Right renal cortex interstitium (tissue), 3 donors: ENCODE data around the gene FAM13A. TPM values are rescaled to one million over a fixed set of nuclear protein-coding genes. Genes with fewer than 3 reads are reported as not detected.

ENCODE experiments used
- DNase-seq, 3 donors: peaks; one replicate each; pipeline ENCODE4 v3.0.0-alpha.2; 2013; ENCODE audit warnings: low read depth in 3 of 3, low spot score in 2 of 3
- polyA plus RNA-seq, 3 donors: library from polyadenylated mRNA; unstranded; fragments of 120-200 nt; gene quantifications; one replicate each; pipeline ENCODE4 v1.2.1, GENCODE V29; 2013; ENCODE audit not compliant: insufficient read length in 3 of 3

FAM13A gene
- polyA plus RNA-seq, 3 donors: 30.6 to 31.9 (median 31.6) TPM

DNA sequence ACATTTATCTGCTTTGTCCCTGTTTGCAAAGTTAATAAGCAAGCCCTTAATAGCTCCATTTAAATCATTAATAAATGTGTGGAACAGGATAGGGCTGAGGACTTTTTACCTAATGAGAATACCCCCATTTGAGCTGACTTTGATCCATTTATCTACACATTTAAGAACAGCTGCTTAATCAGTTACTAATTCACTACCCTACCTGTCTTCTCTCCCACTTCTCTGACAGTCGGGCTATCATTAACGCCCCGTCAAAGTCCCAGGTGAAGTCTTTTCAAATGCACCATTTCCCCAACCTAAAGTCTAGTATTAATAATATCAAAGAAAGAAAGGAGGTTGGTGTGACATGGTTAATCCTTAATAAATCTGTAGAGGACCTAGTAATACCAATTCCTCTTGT, 302.2 kb downstream of the FAM13A start:
- no peak for DNase-seq

- DNase-seq: no peak
Measured at GRCh38 chr4:88753658-88754571, 303.1 kb downstream of the FAM13A start.

DNA sequence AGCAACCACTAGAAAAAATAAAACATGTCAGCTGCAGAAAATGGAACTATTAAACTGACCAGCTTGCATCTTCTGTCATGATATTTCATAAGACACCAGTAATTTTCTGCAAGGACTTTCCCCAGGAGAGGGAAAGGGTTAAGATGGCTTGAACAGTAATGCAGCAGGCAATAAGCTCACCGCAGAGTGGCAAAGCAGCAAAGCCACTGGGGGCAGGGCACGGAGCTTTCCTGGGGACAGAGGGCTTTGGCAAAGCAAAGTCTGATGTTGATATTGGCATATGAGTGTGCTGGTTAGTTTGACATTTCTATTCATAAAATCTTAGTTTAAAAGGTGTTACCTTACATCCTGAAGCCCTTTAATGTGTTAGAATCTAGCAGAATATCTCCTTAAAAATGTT, 304.2 kb downstream of the FAM13A start:
- DNase-seq: no peak

- DNase-seq: no peak
Measured at GRCh38 chr4:88752076-88752463, 304.9 kb downstream of the FAM13A start.

DNA sequence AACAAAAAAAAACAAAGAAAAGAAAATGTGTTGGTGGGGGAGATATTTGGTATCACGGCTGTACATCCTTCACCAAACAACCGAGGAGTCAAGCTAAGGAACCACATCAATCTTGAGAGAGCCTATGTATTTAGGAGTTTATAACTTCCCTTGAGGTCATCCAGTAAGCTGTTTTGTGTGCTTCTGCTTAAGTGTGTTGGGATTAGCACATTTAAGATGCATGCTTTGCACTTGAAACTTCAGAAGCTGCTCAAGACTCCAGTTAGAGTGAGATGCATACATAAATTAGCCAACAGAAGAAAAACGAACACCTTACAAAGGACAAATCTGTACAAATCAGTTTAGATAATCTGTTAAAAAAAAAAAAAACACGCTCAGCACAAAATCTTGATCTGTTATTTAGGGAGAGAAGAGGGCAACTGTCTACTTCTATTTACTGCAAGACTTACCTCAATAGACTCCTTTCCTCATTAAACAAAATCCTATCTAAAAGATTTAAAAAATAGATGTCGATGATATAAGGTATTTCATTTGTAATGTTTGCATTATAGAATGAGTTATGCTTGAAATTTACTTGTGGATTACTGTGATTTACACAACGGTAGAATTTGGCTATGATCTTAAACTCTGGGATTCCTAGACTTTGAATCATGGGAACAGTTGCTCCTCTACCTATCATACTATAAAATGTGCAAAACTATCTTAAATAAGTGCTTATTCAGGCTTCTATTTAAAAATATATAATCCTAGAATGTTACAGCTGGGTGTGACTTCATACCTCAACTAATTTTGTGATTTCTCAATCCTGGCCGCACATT, 305.5 kb downstream of the FAM13A start:
- no peak for DNase-seq

GRCh38 chr4:88750369-88750768, 306.6 kb downstream of the FAM13A start:
- no peak for DNase-seq

DNA sequence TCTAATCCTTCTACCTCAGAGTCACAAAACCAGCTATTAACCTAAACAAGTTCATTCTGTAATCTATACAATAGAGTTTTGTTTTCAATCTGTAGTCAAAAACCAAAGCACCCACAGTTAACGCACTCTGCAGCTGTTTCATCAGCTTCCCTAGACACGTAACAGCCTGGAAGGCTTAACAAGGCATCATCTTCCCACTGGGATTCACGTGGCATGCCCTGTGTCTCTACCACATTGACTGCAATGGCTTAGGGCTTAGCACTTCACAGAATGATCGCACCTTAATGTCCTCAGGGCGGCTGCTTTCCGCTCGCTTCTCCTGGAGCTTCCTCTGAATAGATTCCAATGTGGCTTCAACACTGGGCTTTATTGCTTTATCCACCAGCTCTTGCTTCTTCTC, 309.6 kb downstream of the FAM13A start:
- no peak for DNase-seq

- DNase-seq: no peak
Measured at GRCh38 chr4:88746206-88746605, 310.8 kb downstream of the FAM13A start.

- no peak for DNase-seq
Measured at GRCh38 chr4:88745581-88746163, 311.3 kb downstream of the FAM13A start.

DNA sequence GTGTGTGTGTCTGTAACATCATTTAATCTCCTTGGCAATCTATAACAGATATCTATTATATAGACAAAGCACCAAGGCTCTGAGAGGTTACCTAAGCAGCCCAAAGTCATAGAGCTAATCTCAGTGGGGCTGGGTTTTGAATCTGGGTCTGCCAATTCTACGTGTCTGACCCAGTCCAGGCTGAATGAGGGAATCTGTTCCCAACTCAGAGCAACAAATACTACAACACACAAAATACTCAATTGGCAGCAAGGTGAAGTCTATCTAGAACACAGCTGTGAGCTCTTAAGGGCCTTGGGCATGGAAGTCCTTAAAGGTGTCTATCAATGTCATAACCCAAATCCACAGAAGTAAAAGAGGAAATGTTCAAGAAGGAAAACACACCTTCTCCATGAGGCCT, 311.8 kb downstream of the FAM13A start:
- no peak for DNase-seq

DNA sequence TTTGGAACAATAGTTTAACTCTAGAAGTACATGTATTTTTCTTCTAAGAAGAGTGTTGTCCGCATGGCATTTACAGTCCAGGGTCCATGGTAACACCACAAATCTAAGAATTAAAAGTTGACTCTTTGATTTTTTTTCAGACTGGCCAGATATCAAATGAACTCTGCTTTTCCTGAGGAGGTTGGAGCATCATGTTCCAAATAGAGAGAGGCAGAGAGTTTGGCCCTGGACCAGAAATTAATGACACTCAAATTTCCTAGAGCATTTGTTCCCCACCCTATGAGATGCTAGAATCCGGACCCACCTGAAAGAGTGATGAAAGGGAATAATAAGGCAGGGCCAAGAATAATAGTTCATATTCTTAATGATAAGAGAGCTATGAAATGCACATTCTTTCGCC, 312.4 kb downstream of the FAM13A start:
- DNase-seq: no peak

- no peak for DNase-seq
Measured at GRCh38 chr4:88743696-88744095, 313.3 kb downstream of the FAM13A start.

- DNase-seq: no peak
Measured at GRCh38 chr4:88742561-88742960, 314.4 kb downstream of the FAM13A start.

DNA sequence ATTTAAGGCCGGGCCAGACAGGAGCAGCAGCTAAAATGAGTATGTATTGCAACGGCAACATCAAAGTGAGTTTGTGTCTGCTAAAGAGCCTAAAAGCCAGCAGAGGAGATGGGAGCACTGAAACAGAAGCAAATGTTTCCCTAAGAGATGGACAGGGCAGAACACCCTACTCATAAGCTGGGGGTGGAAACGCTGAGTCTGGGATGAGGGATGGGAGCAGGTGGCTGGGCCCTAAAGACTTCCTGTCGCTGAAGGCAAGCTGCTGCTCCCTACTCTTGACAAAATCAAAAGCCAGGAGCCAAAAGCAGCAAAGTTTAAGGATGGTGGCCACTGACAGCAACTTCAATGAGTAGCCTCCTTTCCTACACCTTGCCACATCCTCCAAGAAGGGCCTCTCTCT, 318.8 kb downstream of the FAM13A start:
- DNase-seq: no peak

- DNase-seq: peak; percentile 74 to 85 (median 79)
Measured at GRCh38 chr4:88737307-88737941, 319.6 kb downstream of the FAM13A start.

DNA sequence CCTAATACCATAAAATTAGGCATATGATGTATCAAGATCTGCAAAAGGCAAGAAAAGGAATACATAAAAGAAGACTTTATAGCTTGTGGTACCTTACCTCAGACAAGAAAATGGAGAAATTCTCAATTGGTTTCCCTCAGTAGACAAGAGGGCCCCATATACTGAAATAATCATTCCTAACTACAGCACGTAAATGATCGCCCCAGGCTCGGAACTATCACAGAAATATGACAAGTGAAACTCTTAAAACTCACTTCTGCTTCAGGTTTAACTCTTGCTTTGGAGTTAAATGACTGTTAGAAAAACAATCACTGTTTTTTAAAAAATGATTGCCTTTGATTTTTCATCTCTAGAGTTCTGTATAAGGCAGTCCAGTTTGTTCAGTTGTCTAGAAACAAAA, 320.7 kb downstream of the FAM13A start:
- DNase-seq: no peak

DNA sequence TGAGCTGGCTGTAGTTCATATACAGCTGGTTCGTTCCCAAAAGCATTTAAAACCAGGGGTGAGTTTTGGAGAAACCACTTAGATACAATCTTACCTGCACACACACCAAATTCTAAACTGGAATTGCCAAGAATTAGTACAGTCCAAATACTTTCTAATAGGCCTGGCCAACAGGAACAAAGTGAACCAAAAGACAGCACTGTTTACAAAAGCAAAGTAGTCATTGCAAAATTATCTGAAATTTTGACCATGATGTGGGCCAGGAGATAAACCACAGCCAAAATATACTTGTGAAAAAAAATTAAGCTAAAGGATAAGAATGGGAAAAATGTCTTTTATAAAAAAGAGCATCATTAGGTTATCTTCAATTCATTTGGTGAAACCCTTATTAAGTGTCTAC, 321.4 kb downstream of the FAM13A start:
- DNase-seq: no peak

GRCh38 chr4:88734403-88734949, 322.5 kb downstream of the FAM13A start:
- DNase-seq: no peak

- DNase-seq: no peak
Measured at GRCh38 chr4:88732714-88733368, 324.1 kb downstream of the FAM13A start.

- no peak for DNase-seq
Measured at GRCh38 chr4:88731381-88731780, 325.6 kb downstream of the FAM13A start.
